Keratinocyte (primary cell): Measurements from ENCODE around the gene ZMYM2. TPM values are rescaled to one million over a fixed set of nuclear protein-coding genes. Genes with fewer than 3 reads are reported as not detected.

Experiments used
- DNase-seq: peaks from one replicate; pipeline ENCODE4 v3.0.0-alpha.2; 2011; ENCODE audit warnings: low read depth, missing footprints, low spot score
- FAIRE-seq: peaks from 2 replicates; lab custom pipeline; 2011; peaks lifted over from hg19 to GRCh38; lab: Jason Lieb, UNC
- H2AFZ ChIP-seq: 2 replicates; pipeline ENCODE4 v1.6.0; 2012; ENCODE audit warnings: low read length, control low read depth, inconsistent platforms; ENCODE audit not compliant: control insufficient read depth
- H3K27ac ChIP-seq: 2 replicates; pipeline ENCODE4 v1.5.1; 2011; ENCODE audit warnings: low read length; ENCODE audit not compliant: control insufficient read depth, insufficient read depth
- H3K27me3 ChIP-seq: 3 replicates; pipeline ENCODE4 v1.6.0; 2011; ENCODE audit warnings: low read length; ENCODE audit not compliant: control insufficient read depth, insufficient read depth; ENCODE audit errors: extremely low read depth
- H3K36me3 ChIP-seq, 2 experiments: 2 replicates in 1 of 2; 3 replicates in 1 of 2; pipeline ENCODE4 v1.5.1; 2011; ENCODE audit warnings: low read length in 2 of 2, mild to moderate bottlenecking in 1 of 2; ENCODE audit not compliant: control insufficient read depth in 2 of 2, insufficient read depth in 2 of 2; ENCODE audit errors: extremely low read depth in 1 of 2
- H3K4me1 ChIP-seq: 3 replicates; pipeline ENCODE4 v1.5.1; 2011; ENCODE audit warnings: low read length; ENCODE audit not compliant: control insufficient read depth, insufficient read depth; ENCODE audit errors: extremely low read depth
- H3K4me2 ChIP-seq: 3 replicates; pipeline ENCODE4 v1.6.0; 2011; ENCODE audit warnings: low read depth, low read length; ENCODE audit not compliant: control insufficient read depth, insufficient read depth; ENCODE audit errors: extremely low read depth
- H3K4me3 ChIP-seq, 3 experiments: fragments of 200-600 bp in 1 of 3; sonication (generic) in 1 of 3; 2 replicates in 2 of 3; 3 replicates in 1 of 3; pipeline ENCODE4 v1.5.1; 2011 to 2016; ENCODE audit warnings: low read length in 3 of 3, mild to moderate bottlenecking in 3 of 3, control low read depth in 2 of 3, inconsistent platforms in 1 of 3, low read depth in 1 of 3, mixed read lengths in 1 of 3, mixed run types in 1 of 3, moderate library complexity in 1 of 3; ENCODE audit not compliant: control insufficient read depth in 2 of 3, insufficient read depth in 2 of 3; ENCODE audit errors: extremely low read depth in 1 of 3
- H3K79me2 ChIP-seq: 2 replicates; pipeline ENCODE4 v1.6.0; 2012; ENCODE audit warnings: low read length; ENCODE audit not compliant: control insufficient read depth, insufficient read depth
- H3K9ac ChIP-seq: 3 replicates; pipeline ENCODE4 v1.6.0; 2011; ENCODE audit warnings: low read length; ENCODE audit not compliant: control insufficient read depth, insufficient read depth; ENCODE audit errors: extremely low read depth
- H3K9me1 ChIP-seq: 3 replicates; pipeline ENCODE4 v1.6.0; 2011; ENCODE audit warnings: low read length; ENCODE audit not compliant: control insufficient read depth, insufficient read depth; ENCODE audit errors: extremely low read depth
- H3K9me3 ChIP-seq: 2 replicates; pipeline ENCODE4 v1.5.1; 2012; ENCODE audit warnings: low read depth, low read length; ENCODE audit not compliant: control insufficient read depth
- H4K20me1 ChIP-seq: 3 replicates; pipeline ENCODE4 v1.6.0; 2011; ENCODE audit warnings: low read length; ENCODE audit not compliant: control insufficient read depth, insufficient read depth; ENCODE audit errors: extremely low read depth
- EZH2 ChIP-seq: IDR thresholded peaks from one replicate; pipeline ENCODE4 v1.6.1; 2012; ENCODE audit warnings: inconsistent platforms, mild to moderate bottlenecking, low read length, moderate library complexity
- dilution Hi-C: fragments of 300-500 bp; cut with MboI; formaldehyde crosslinking; loops from one replicate; pipeline ENCODE4 v1.7.0; 2020; ENCODE audit warnings: low sequenced_read_pairs; ENCODE audit not compliant: extremely low pct_ligation_motif_present
- polyA plus RNA-seq, 5 experiments: library from polyadenylated mRNA; depleted of rRNA in 3 of 5; stranded (reverse) in 3 of 5; stranded (forward) in 1 of 5; unstranded in 1 of 5; fragments of >200 nt; gene quantifications; 1 replicate in 1 of 5; 2 replicates in 3 of 5; 3 replicates in 1 of 5; pipeline versions ENCODE4 v1.2.1 to v1.2.3, GENCODE V29; 2011 to 2012; ENCODE audit warnings: missing spikeins in 2 of 5, low read depth in 1 of 5, low replicate concordance in 1 of 5
- TF ChIP-seq, protein P1 (sequence below), 3 experiments: IDR thresholded peaks in 1 of 3; conservative IDR thresholded peaks in 1 of 3; optimal IDR thresholded peaks in 1 of 3; 2 replicates in 2 of 3; 3 replicates in 1 of 3; pipeline versions ENCODE3 to v1.5.1; 2011; ENCODE audit warnings: low read length in 3 of 3, mild to moderate bottlenecking in 3 of 3, moderate library complexity in 2 of 3, control low read depth in 1 of 3, inconsistent platforms in 1 of 3; ENCODE audit not compliant: insufficient read depth in 2 of 3; ENCODE audit errors: extremely low read depth in 1 of 3

Gene ZMYM2
- polyA plus RNA-seq, 1 donor (not counting 4 experiments of a cell fraction or from before 2014, with no cell fraction given), result 51.3 TPM

GRCh38 chr13:20119960-20120359, 161.4 kb downstream of the ZMYM2 start:
- Histone ChIP-seq H3K27ac (no peak overlapping the region), H3K79me2 (no peaks in the 10 kb centered on the region), H3K9me3 (no peaks in the 10 kb centered on the region), H4K20me1 (no peaks in the 10 kb centered on the region), H3K4me2 (no peak overlapping the region), H3K36me3 (no peaks in the 10 kb centered on the region), H3K4me1 (peaks cover 1% of the 10 kb centered on the region), H3K27me3 (no peaks in the 10 kb centered on the region), H2AFZ (no peak overlapping the region), H3K4me3 (no peak overlapping the region), H3K9ac (no peak overlapping the region), H3K9me1 (no peaks in the 10 kb centered on the region)
- TF ChIP-seq, protein P1, sequence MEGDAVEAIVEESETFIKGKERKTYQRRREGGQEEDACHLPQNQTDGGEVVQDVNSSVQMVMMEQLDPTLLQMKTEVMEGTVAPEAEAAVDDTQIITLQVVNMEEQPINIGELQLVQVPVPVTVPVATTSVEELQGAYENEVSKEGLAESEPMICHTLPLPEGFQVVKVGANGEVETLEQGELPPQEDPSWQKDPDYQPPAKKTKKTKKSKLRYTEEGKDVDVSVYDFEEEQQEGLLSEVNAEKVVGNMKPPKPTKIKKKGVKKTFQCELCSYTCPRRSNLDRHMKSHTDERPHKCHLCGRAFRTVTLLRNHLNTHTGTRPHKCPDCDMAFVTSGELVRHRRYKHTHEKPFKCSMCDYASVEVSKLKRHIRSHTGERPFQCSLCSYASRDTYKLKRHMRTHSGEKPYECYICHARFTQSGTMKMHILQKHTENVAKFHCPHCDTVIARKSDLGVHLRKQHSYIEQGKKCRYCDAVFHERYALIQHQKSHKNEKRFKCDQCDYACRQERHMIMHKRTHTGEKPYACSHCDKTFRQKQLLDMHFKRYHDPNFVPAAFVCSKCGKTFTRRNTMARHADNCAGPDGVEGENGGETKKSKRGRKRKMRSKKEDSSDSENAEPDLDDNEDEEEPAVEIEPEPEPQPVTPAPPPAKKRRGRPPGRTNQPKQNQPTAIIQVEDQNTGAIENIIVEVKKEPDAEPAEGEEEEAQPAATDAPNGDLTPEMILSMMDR (optimal IDR thresholded peaks at IDR 0.05 in 1 of 3, IDR thresholded peaks at IDR 0.05 in 1 of 3, conservative IDR thresholded peaks at IDR 0.05 in 1 of 3; ENCODE audit: extremely low read depth in 1 of 3, insufficient read depth in 2 of 3, low read length in 3 of 3), result no peak
- no peak for TF ChIP-seq EZH2
- DNase-seq (no peak), FAIRE-seq (no peak)
- dilution Hi-C loops, result no loop called here

DNA sequence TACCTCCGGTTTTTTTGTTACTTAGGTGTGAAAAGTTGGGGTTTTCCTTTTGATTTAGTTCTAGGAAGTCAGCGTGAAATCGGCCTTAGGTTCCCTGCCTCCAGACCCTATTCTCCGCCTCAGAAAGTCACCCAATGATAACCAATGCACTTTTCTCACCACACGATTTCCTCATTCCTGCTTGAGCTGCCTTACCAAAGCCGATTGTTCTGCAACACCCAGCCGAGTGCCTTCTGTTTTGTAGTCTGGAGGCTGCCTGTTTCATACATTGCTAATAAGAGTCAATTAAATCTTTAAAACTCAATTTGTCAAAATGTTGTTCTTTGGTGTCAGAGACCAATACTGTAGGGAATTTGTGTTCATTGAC, 162.6 kb downstream of the ZMYM2 start:
- no peak overlapping the region for H3K4me2 ChIP-seq
- H3K27me3 ChIP-seq, result no peaks in the 10 kb centered on the region
- H3K4me3 ChIP-seq, result no peak overlapping the region
- TF ChIP-seq EZH2, result no peak
- TF ChIP-seq, protein P1 (optimal IDR thresholded peaks at IDR 0.05 in 1 of 3, IDR thresholded peaks at IDR 0.05 in 1 of 3, conservative IDR thresholded peaks at IDR 0.05 in 1 of 3; ENCODE audit: extremely low read depth in 1 of 3, insufficient read depth in 2 of 3, low read length in 3 of 3), result no peak
- DNase-seq (no peak), FAIRE-seq (no peak)
- no peak overlapping the region for H3K27ac ChIP-seq
- no peak overlapping the region for H2AFZ ChIP-seq
- H3K9ac ChIP-seq, result no peak overlapping the region
- no peaks in the 10 kb centered on the region for H3K9me1 ChIP-seq
- no peaks in the 10 kb centered on the region for H3K36me3 ChIP-seq
- no peaks in the 10 kb centered on the region for H4K20me1 ChIP-seq
- dilution Hi-C loops, result no loop called here
- peaks cover 4% of the 10 kb centered on the region for H3K4me1 ChIP-seq
- no peaks in the 10 kb centered on the region for H3K9me3 ChIP-seq
- H3K79me2 ChIP-seq, result no peaks in the 10 kb centered on the region
